EL (cell line): Measurements from ENCODE around the gene LILRA2.
"Not testable (repeated sequence)": the region's sequence is repeated elsewhere in the genome, so short reads cannot be mapped to it uniquely, and the experiment has no call there.

Source experiments
- DNase-seq: peaks from one replicate; pipeline ENCODE4 v3.0.0-alpha.2; 2016

LILRA2 gene

DNA sequence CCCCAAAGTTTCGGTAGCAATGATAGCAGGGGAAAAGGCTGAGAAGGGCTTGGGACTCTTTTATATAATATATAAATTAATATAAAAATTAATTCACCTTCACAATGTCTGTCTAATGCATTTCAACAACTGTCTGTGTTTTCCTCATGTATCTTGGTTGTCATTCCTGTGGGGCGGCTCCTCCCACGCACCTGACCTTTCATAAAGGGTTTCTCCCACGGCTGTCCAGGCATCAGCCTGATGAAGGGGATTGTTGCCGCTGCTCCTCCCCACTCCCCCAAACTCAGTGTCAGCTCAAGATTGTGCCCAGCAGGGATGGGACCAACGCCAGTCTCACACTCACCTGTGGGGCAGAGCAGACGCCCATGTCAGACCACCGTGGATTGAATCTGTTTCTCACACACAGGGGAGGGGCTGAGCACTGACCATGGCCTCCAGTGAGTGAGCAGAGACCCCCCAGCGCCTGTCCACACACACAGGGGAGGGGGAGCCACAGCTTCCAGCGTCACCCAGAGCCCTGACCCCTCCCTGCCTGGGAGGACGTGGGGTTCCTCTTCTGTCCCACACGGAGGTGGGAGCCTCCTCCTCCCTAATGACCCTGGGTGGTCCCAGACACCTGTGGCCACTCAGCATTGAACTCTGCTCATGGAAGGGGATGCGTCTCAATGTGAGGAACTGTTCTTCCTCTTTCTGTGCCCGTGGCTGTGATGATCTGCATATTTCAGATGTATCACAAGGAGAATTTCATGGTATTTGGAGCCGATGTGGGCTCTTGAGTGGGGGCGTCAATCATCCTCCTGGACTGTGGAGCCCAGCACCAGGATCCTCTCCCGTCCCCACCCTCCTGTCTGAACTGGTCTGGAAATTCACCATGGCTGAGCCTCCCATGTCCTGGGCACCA is 1.6 kb upstream of the LILRA2 start:
- DNase-seq: not testable (repeated sequence)

DNA sequence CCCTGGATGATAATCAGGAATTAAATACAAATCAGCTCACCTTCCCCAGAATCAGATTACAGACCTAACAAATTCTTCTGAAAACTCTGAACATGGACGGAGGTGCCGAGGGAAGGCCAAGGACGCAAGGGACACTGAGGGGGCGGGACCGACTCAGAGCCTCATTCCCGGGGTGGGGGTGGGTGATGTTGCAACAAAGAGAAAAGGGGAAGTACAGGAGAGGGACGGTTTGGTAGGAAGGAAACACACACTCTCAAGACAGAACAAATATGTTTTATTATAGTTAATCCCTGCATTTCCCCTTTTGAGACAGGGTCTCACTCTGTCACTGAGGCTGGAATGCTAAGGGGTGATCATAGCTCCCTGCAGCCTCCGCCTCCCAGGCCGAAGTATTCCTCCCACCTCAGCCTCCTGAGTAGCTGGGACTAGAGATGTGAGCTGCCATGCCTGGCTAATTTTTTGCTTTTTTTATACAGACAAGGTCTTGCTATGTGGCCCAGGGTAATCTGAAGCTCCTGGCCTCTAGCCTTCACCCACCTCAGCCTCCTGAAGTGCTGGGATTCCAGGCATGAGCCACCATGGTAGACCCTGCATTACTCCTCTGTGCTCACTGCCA is 786 bp upstream of the LILRA2 start:
- no peak for DNase-seq

- DNase-seq: no peak
These were observed 461 bp downstream of the LILRA2 start for GRCh38 chr19:54574051-54574450.

DNA sequence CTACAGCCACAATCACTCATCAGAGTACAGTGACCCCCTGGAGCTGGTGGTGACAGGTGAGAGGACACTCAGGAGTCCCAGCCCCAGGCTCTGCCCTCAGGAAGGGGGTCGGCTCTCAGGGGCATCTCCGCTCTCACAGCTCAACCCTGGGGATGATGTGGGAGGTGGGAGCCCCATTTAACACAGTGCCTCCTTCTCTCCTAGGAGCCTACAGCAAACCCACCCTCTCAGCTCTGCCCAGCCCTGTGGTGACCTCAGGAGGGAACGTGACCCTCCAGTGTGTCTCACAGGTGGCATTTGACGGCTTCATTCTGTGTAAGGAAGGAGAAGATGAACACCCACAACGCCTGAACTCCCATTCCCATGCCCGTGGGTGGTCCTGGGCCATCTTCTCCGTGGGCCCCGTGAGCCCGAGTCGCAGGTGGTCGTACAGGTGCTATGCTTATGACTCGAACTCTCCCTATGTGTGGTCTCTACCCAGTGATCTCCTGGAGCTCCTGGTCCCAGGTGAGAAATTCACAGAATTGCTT is 1.0 kb downstream of the LILRA2 start:
- DNase-seq: no peak

DNA sequence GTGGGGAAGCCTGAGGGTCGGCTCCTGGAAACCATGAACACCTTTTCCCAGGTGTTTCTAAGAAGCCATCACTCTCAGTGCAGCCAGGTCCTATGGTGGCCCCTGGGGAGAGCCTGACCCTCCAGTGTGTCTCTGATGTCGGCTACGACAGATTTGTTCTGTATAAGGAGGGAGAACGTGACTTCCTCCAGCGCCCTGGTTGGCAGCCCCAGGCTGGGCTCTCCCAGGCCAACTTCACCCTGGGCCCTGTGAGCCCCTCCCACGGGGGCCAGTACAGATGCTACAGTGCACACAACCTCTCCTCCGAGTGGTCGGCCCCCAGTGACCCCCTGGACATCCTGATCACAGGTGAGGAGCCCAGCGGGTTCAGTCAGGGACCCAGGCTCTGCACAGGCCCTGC is 1.6 kb downstream of the LILRA2 start:
- DNase-seq: not testable (repeated sequence)

GRCh38 chr19:54576411-54576976 is 2.9 kb downstream of the LILRA2 start:
- no peak for DNase-seq

- DNase-seq: no peak
These were observed 3.7 kb downstream of the LILRA2 start for GRCh38 chr19:54577334-54577733.

- DNase-seq: not testable (repeated sequence)
These were observed 4.7 kb downstream of the LILRA2 start for GRCh38 chr19:54578268-54578667.

- no peak for DNase-seq
These were observed 12.8 kb downstream of the LILRA2 start for GRCh38 chr19:54586397-54586796.

GRCh38 chr19:54587026-54587425 is 13.4 kb downstream of the LILRA2 start:
- DNase-seq: no peak

DNA sequence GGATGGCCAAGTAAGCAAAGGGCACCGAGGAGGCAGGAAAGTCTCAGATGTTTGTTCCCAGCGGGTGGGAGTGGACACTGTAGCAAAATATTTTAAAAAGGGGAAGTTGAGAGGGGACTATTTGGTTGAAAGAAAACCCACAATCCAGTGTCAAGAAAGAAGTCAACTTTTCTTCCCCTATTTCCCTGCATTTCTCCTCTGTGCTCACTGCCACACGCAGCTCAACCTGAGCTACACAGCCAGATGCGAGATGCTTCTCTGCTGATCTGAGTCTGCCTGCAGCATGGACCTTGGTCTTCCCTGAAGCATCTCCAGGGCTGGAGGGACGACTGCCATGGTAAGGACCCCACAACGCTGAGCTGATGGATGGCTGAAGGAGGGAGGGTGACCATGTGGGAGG is 19.9 kb downstream of the LILRA2 start, which contains the start of gene LILRA1:
Gene LILRA1, plus strand, starts transcription at position 188 of the 400 bp plus-strand sequence. CDS start 613 bp downstream, outside the sequence.
- DNase-seq: not testable (repeated sequence)

DNA sequence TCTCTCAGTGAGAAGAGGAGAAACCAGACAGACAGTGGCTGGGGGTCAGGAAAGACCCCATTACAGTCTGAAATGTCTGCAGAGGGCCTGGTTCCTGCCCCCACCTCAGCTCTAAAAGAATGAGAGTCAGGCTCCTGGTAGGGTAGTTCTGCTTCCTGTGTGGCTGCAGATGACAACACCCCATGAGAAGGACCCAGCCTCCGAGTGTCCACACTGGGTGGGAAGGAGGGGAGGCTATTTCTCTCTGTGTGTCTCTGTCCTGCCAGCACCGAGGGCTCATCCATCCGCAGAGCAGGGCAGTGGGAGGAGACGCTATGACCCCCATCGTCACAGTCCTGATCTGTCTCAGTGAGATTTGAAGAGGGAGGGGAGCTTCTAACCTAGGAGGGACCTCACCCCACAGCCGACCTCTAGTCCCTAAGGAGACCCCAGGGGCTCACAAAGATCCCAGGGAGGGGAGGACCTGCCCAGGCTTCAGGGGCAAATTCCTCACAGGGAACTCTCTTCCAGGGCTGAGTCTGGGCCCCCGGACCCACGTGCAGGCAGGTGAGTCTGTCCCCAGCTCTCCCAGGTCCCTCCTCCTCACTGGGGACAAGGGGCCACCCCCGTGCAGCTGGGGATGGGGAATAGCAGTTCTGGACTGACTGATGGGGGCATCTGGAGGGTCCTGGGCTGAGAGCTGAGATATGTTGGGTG is 20.5 kb downstream of the LILRA2 start:
- DNase-seq: not testable (repeated sequence)

GRCh38 chr19:54594737-54595136 is 21.1 kb downstream of the LILRA2 start:
- no peak for DNase-seq

- DNase-seq: not testable (repeated sequence)
These were observed 22.3 kb downstream of the LILRA2 start for GRCh38 chr19:54595680-54596436.

DNA sequence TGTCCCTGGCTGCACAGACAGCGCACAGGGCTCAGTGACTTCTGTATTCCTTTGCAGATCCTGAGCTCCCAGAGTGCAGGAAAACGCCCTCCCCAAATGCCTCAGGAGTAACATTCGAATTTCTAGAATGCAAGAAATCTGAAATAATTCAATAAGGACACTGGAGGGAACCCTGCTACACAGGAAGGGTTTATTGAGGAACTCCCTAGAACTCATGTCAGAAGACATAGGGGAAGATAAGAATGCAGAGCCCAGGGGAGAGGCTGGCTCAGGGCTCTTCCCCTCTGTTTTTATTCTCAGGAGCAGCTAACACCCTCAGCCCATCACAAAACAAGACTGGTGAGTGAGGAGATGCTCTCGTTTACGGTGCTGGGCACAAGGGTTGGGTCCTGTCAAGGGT is 26.6 kb downstream of the LILRA2 start:
- no peak for DNase-seq

- DNase-seq: no peak
These were observed 32.6 kb downstream of the LILRA2 start for GRCh38 chr19:54606230-54606629.

DNA sequence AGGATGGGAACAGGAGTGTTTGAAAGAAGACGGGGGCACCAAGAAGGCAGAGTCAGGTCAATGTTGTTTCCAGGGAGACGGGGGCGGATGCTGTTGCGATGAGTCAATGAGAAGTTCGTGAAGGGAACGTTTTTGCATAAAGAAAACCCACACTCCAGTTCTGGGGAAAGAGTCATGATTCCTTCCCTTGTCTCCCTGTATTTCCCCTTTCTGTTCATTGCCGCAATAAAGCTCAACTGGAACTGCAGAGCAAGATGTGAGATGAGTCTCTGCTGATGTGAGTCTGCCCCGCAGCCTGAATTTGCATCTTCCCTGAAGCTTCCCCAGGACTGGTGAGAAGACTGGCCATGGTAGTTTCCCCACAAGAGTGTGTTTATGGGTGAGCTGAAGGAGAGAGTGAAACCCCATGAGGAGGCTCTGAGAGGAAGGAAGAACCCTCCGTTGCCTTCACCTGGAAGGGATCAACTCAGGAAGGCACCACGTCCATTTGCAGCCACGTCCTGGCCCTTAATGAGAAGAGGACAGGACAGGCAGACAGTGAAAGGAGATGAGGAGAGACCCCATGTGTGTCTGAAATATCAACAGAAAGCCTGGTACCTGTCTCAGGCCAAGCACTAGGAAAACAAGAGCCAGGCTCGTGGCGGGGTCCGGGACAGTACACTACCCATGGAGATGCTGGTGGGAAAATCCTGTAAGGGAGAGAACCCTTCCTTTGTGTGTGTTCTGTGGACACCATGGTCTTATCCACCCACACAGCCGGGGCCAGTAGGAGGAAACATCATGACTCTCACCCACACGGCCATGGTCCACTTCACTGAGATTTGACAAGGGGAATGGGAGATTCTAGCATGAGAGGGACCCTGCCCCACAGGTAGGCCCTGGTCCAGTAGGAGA is 33.5 kb downstream of the LILRA2 start:
- DNase-seq: no peak

GRCh38 chr19:54607785-54608150 is 34.2 kb downstream of the LILRA2 start:
- DNase-seq: no peak

- DNase-seq: no peak
These were observed 34.6 kb downstream of the LILRA2 start for GRCh38 chr19:54608205-54608604.

- DNase-seq: no peak
These were observed 35.2 kb downstream of the LILRA2 start for GRCh38 chr19:54608792-54609191.

GRCh38 chr19:54609356-54609791 is 35.8 kb downstream of the LILRA2 start:
- DNase-seq: no peak
